ENCODE measurements around the gene NELFE. TPM values are rescaled to one million over a fixed set of nuclear protein-coding genes. Genes with fewer than 3 reads are reported as not detected.

The NELFE gene
- total RNA-seq, 2 donors from 2014 or later, result 90.3 to 132 TPM

- H3K9me3 Mint-ChIP-seq, result peaks cover 16% of the 10 kb centered on the region
- Histone ChIP-seq H3K36me3 (ENCODE audit: control insufficient read depth, insufficient read depth, low read length) (peaks cover 23% of the 10 kb centered on the region), H3K4me3 (ENCODE audit: low read length) (peak overlapping the region; percentile 95), H3K4me1 (ENCODE audit: control insufficient read depth, insufficient read depth, low read length) (peaks cover 8% of the 10 kb centered on the region), H3K27ac (ENCODE audit: low read depth, low read length) (no peak overlapping the region), H3K9ac (ENCODE audit: extremely low read depth, low read length, poor library complexity, severe bottlenecking) (peak overlapping the region; percentile 91), H3K9me3 (ENCODE audit: control insufficient read depth, low read length) (peaks cover 7% of the 10 kb centered on the region), H3K27me3 (ENCODE audit: control insufficient read depth, insufficient read depth, low read length, poor library complexity, severe bottlenecking) (no peaks in the 10 kb centered on the region)
- H3K27me3 Mint-ChIP-seq (ENCODE audit: insufficient read depth), result no peaks in the 10 kb centered on the region
- peak overlapping the region; percentile 30 for H3K27ac Mint-ChIP-seq
- 93 to 98% methylated on average over 10 to 18 of the region's 18 CpGs for WGBS, 2 experiments (ENCODE audit: insufficient coverage in 1 of 2, insufficient read length in 1 of 2)
- peaks cover 66% of the 10 kb centered on the region for H3K36me3 Mint-ChIP-seq (ENCODE audit: low read depth)
- DNase-seq, result no peak
- TF ChIP-seq CTCF (conservative IDR thresholded peaks at IDR 0.05), result no peak
- peaks cover 9% of the 10 kb centered on the region for H3K4me1 Mint-ChIP-seq
- peak overlapping the region; percentile 94 for H3K4me3 Mint-ChIP-seq
Observed at GRCh38 chr6:31970604-31971271, 12.0 kb upstream of the NELFE start.

- Mint-ChIP-seq H3K36me3 (ENCODE audit: low read depth) (peaks cover 62% of the 10 kb centered on the region), H3K4me3 (peak overlapping the region; percentile 31), H3K27me3 (ENCODE audit: insufficient read depth) (no peaks in the 10 kb centered on the region), H3K27ac (peak overlapping the region; percentile 30), H3K4me1 (peaks cover 9% of the 10 kb centered on the region), H3K9me3 (peaks cover 10% of the 10 kb centered on the region)
- no peaks in the 10 kb centered on the region for H3K27me3 ChIP-seq (ENCODE audit: control insufficient read depth, insufficient read depth, low read length, poor library complexity, severe bottlenecking)
- H3K9ac ChIP-seq (ENCODE audit: extremely low read depth, low read length, poor library complexity, severe bottlenecking), result no peak overlapping the region
- peaks cover 2% of the 10 kb centered on the region for H3K9me3 ChIP-seq (ENCODE audit: control insufficient read depth, low read length)
- 88 to 93% methylated on average over 14 to 17 of the region's 17 CpGs for WGBS, 2 experiments (ENCODE audit: insufficient coverage in 1 of 2, insufficient read length in 1 of 2)
- no peak overlapping the region for H3K4me3 ChIP-seq (ENCODE audit: low read length)
- DNase-seq, result no peak
- no peak for TF ChIP-seq CTCF (conservative IDR thresholded peaks at IDR 0.05)
- no peak overlapping the region for H3K27ac ChIP-seq (ENCODE audit: low read depth, low read length)
- peaks cover 31% of the 10 kb centered on the region for H3K36me3 ChIP-seq (ENCODE audit: control insufficient read depth, insufficient read depth, low read length)
- H3K4me1 ChIP-seq (ENCODE audit: control insufficient read depth, insufficient read depth, low read length), result peaks cover 8% of the 10 kb centered on the region
Observed at GRCh38 chr6:31969712-31970603, 11.2 kb upstream of the NELFE start.

GRCh38 chr6:31968791-31969711 is 10.3 kb upstream of the NELFE start:
- peak overlapping the region; percentile 30 for H3K27ac Mint-ChIP-seq
- Histone ChIP-seq H3K36me3 (ENCODE audit: control insufficient read depth, insufficient read depth, low read length) (peaks cover 38% of the 10 kb centered on the region), H3K4me1 (ENCODE audit: control insufficient read depth, insufficient read depth, low read length) (peaks cover 8% of the 10 kb centered on the region), H3K9ac (ENCODE audit: extremely low read depth, low read length, poor library complexity, severe bottlenecking) (no peak overlapping the region), H3K27me3 (ENCODE audit: control insufficient read depth, insufficient read depth, low read length, poor library complexity, severe bottlenecking) (no peaks in the 10 kb centered on the region), H3K4me3 (ENCODE audit: low read length) (no peak overlapping the region), H3K9me3 (ENCODE audit: control insufficient read depth, low read length) (no peaks in the 10 kb centered on the region), H3K27ac (ENCODE audit: low read depth, low read length) (no peak overlapping the region)
- H3K9me3 Mint-ChIP-seq, result peaks cover 2% of the 10 kb centered on the region
- TF ChIP-seq CTCF (conservative IDR thresholded peaks at IDR 0.05), result no peak
- H3K4me3 Mint-ChIP-seq, result no peak overlapping the region
- WGBS, 2 experiments (ENCODE audit: insufficient coverage in 1 of 2, insufficient read length in 1 of 2), result 92 to 98% methylated on average over 11 to 23 of the region's 23 CpGs
- DNase-seq, result no peak
- peaks cover 61% of the 10 kb centered on the region for H3K36me3 Mint-ChIP-seq (ENCODE audit: low read depth)
- no peaks in the 10 kb centered on the region for H3K27me3 Mint-ChIP-seq (ENCODE audit: insufficient read depth)
- peaks cover 9% of the 10 kb centered on the region for H3K4me1 Mint-ChIP-seq
